ENCODE measurements around the gene RANBP3.

RANBP3 gene

DNA sequence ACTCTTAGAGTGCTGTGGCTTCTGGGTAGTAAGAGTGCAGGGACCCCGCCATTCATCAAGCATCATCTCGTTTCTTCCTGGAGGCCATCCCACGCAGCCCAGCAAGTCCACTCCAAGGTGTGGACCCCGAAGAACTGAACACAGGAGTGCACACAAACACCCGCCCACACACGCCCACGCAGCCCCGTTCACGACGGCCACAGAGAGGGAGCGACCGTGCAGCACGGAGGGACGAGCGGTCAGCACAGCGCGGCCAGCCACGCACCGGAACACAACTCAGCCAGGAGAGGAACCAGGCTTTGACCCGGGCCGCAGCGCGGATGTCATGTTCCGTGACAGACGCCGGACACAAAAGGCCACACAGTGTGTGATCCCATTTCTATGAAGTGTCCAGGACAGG is 18.2 kb upstream of the RANBP3 start (continued):
- TF ChIP-seq, protein P1, sequence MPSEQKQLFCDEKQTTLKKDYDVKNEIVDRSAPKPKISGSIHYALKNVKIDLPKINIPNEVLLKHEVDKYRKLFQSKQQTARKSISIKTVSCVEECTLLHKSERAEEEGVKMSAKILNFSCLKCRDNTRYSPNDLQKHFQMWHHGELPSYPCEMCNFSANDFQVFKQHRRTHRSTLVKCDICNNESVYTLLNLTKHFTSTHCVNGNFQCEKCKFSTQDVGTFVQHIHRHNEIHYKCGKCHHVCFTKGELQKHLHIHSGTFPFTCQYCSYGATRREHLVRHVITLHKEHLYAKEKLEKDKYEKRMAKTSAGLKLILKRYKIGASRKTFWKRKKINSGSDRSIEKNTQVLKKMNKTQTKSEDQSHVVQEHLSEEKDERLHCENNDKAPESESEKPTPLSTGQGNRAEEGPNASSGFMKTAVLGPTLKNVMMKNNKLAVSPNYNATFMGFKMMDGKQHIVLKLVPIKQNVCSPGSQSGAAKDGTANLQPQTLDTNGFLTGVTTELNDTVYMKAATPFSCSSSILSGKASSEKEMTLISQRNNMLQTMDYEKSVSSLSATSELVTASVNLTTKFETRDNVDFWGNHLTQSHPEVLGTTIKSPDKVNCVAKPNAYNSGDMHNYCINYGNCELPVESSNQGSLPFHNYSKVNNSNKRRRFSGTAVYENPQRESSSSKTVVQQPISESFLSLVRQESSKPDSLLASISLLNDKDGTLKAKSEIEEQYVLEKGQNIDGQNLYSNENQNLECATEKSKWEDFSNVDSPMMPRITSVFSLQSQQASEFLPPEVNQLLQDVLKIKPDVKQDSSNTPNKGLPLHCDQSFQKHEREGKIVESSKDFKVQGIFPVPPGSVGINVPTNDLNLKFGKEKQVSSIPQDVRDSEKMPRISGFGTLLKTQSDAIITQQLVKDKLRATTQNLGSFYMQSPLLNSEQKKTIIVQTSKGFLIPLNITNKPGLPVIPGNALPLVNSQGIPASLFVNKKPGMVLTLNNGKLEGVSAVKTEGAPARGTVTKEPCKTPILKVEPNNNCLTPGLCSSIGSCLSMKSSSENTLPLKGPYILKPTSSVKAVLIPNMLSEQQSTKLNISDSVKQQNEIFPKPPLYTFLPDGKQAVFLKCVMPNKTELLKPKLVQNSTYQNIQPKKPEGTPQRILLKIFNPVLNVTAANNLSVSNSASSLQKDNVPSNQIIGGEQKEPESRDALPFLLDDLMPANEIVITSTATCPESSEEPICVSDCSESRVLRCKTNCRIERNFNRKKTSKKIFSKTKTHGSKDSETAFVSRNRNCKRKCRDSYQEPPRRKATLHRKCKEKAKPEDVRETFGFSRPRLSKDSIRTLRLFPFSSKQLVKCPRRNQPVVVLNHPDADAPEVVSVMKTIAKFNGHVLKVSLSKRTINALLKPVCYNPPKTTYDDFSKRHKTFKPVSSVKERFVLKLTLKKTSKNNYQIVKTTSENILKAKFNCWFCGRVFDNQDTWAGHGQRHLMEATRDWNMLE (tag by site-specific recombination; conservative IDR thresholded peaks at IDR 0.05; ENCODE audit: low read depth), result no peak
- TF ChIP-seq YY2 (tag by site-specific recombination; IDR thresholded peaks at IDR 0.05) (no peak), SETDB1 (IDR thresholded peaks at IDR 0.05; ENCODE audit: insufficient read length, low read length) (no peak), ZNF600 (tag by site-specific recombination; IDR thresholded peaks at IDR 0.05) (0 out of 2 replicates have a peak, but pooled peaks have one; percentile 33), EGR2 (tag by site-specific recombination; IDR thresholded peaks at IDR 0.05; ENCODE audit: low read depth) (peak; percentile 80), ZNF530 (tag by site-specific recombination; IDR thresholded peaks at IDR 0.05; ENCODE audit: low read depth) (no peak), HOXA7 (CRISPR knock-in tag; IDR thresholded peaks at IDR 0.05; ENCODE audit: borderline replicate concordance) (no peak)

DNA sequence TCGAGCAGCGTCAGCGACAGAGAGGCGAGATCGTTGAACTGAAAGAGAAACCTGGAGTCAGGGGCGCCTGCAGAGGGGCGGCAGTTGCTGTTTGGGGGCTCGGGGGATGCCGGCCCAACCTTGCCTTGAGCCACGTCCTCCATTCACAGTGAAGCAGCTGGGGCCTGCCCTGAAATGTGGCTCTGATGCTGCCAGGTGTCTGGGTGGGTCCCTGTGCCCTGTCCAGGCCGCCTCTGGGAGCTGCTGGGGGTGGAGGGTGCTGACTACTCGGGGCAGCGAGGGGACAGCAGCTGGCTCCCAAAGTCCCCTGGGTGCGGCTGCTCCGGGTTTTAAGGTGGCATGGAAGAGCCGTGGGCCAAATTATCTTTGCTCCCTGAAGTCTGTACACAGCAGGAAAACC is 17.7 kb upstream of the RANBP3 start:
- Histone ChIP-seq H3K36me3 (ENCODE audit: control insufficient read depth in 2 of 2, insufficient read depth in 1 of 2, low read length in 2 of 2) (peaks cover 0 to 3% of the 10 kb centered on the region in 2 experiments; a peak in 1 of 3 replicates), H3K4me1 (ENCODE audit: control insufficient read depth, insufficient read depth, low read length) (no peaks in the 10 kb centered on the region), H3K9me3 (ENCODE audit: control insufficient read depth, insufficient read depth, low read depth, low read length) (no peaks in the 10 kb centered on the region), H3K27ac (ENCODE audit: extremely low read depth, low read depth, low read length) (no peak overlapping the region), H3K4me3 (ENCODE audit: low read depth, low read length) (no peak overlapping the region)
- POLR2A ChIA-PET, result no interaction called here
- no peak for TF ChIP-seq ZNF266 (tag by site-specific recombination; IDR thresholded peaks at IDR 0.05; ENCODE audit: low read depth)
- TF ChIP-seq, protein P1 (tag by site-specific recombination; conservative IDR thresholded peaks at IDR 0.05; ENCODE audit: low read depth), result no peak
- TF ChIP-seq ZNF416 (tag by site-specific recombination; IDR thresholded peaks at IDR 0.05), result no peak
- TF ChIP-seq ZNF155 (tag by site-specific recombination; IDR thresholded peaks at IDR 0.05), result no peak
- no peak for TF ChIP-seq ZNF341 (tag by site-specific recombination; IDR thresholded peaks at IDR 0.05; ENCODE audit: low read depth)
- no peak for TF ChIP-seq BCL11B (tag by site-specific recombination; IDR thresholded peaks at IDR 0.05; ENCODE audit: low read depth)
- TF ChIP-seq, protein P2, sequence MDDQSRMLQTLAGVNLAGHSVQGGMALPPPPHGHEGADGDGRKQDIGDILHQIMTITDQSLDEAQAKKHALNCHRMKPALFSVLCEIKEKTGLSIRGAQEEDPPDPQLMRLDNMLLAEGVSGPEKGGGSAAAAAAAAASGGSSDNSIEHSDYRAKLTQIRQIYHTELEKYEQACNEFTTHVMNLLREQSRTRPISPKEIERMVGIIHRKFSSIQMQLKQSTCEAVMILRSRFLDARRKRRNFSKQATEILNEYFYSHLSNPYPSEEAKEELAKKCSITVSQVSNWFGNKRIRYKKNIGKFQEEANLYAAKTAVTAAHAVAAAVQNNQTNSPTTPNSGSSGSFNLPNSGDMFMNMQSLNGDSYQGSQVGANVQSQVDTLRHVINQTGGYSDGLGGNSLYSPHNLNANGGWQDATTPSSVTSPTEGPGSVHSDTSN (CRISPR knock-in tag; IDR thresholded peaks at IDR 0.05), result no peak
- no peak for TF ChIP-seq PRDM1 (tag by site-specific recombination; IDR thresholded peaks at IDR 0.05)
- TF ChIP-seq, protein P3, sequence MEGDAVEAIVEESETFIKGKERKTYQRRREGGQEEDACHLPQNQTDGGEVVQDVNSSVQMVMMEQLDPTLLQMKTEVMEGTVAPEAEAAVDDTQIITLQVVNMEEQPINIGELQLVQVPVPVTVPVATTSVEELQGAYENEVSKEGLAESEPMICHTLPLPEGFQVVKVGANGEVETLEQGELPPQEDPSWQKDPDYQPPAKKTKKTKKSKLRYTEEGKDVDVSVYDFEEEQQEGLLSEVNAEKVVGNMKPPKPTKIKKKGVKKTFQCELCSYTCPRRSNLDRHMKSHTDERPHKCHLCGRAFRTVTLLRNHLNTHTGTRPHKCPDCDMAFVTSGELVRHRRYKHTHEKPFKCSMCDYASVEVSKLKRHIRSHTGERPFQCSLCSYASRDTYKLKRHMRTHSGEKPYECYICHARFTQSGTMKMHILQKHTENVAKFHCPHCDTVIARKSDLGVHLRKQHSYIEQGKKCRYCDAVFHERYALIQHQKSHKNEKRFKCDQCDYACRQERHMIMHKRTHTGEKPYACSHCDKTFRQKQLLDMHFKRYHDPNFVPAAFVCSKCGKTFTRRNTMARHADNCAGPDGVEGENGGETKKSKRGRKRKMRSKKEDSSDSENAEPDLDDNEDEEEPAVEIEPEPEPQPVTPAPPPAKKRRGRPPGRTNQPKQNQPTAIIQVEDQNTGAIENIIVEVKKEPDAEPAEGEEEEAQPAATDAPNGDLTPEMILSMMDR (tag by site-specific recombination; IDR thresholded peaks at IDR 0.05), result no peak
- TF ChIP-seq ZNF2 (tag by site-specific recombination; IDR thresholded peaks at IDR 0.05), result no peak
- TF ChIP-seq ZNF610 (tag by site-specific recombination; IDR thresholded peaks at IDR 0.05; ENCODE audit: borderline replicate concordance), result no peak
- TF ChIP-seq, protein P4, sequence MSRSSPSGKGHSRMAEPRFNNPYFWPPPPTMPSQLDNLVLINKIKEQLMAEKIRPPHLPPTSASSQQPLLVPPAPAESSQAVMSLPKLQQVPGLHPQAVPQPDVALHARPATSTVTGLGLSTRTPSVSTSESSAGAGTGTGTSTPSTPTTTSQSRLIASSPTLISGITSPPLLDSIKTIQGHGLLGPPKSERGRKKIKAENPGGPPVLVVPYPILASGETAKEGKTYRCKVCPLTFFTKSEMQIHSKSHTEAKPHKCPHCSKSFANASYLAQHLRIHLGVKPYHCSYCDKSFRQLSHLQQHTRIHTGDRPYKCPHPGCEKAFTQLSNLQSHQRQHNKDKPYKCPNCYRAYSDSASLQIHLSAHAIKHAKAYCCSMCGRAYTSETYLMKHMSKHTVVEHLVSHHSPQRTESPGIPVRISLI (tag by site-specific recombination; IDR thresholded peaks at IDR 0.05), result no peak
- TF ChIP-seq FEZF1 (tag by site-specific recombination; IDR thresholded peaks at IDR 0.05), result no peak
- TF ChIP-seq ZNF670 (tag by site-specific recombination; IDR thresholded peaks at IDR 0.05; ENCODE audit: low read depth), result no peak
- no peak for TF ChIP-seq ZNF530 (tag by site-specific recombination; IDR thresholded peaks at IDR 0.05; ENCODE audit: low read depth)
- no peak for TF ChIP-seq ZBTB20 (tag by site-specific recombination; IDR thresholded peaks at IDR 0.05)
- TF ChIP-seq ZBTB48 (tag by site-specific recombination; IDR thresholded peaks at IDR 0.05), result no peak
- no peak for TF ChIP-seq ZNF169 (tag by site-specific recombination; IDR thresholded peaks at IDR 0.05)
- CTCF ChIA-PET, result no interaction called here
